Fibroblast of skin of right biceps (primary cell): ENCODE measurements around the gene FNDC7.
"Not testable (repeated sequence)": the region's sequence is repeated elsewhere in the genome, so short reads cannot be mapped to it uniquely, and the experiment has no call there.

Experiments
- DNase-seq: peaks from one replicate; pipeline ENCODE4 v3.0.0-alpha.2; 2013

FNDC7 gene

GRCh38 chr1:108745980-108746381 is 33.3 kb downstream of the FNDC7 start:
- DNase-seq, result no peak

GRCh38 chr1:108746382-108747170 is 33.9 kb downstream of the FNDC7 start, which contains the start of gene STXBP3:
TSS of gene STXBP3 (plus strand) at chr1:108746674. CDS start at chr1:108746738, 64 bp downstream.
- DNase-seq, result peak; percentile 97

GRCh38 chr1:108747171-108747850 is 34.6 kb downstream of the FNDC7 start:
- DNase-seq, result peak; percentile 82

GRCh38 chr1:108747898-108748297 is 35.2 kb downstream of the FNDC7 start:
- DNase-seq, result no peak

- DNase-seq, result no peak
Observed at GRCh38 chr1:108749081-108749480, 36.4 kb downstream of the FNDC7 start.

GRCh38 chr1:108750476-108751181 is 37.9 kb downstream of the FNDC7 start:
- DNase-seq, result no peak

- DNase-seq, result no peak
Observed at GRCh38 chr1:108753363-108753762, 40.7 kb downstream of the FNDC7 start.

- no peak for DNase-seq
Observed at GRCh38 chr1:108758796-108759195, 46.1 kb downstream of the FNDC7 start.

- no peak for DNase-seq
Observed at GRCh38 chr1:108767115-108767514, 54.4 kb downstream of the FNDC7 start.

GRCh38 chr1:108767708-108768107 is 55.0 kb downstream of the FNDC7 start:
- no peak for DNase-seq

GRCh38 chr1:108777839-108778238 is 65.1 kb downstream of the FNDC7 start:
- DNase-seq, result no peak

- DNase-seq, result no peak
Observed at GRCh38 chr1:108779455-108779854, 66.7 kb downstream of the FNDC7 start.

GRCh38 chr1:108780937-108781574 is 68.3 kb downstream of the FNDC7 start:
- DNase-seq, result no peak

GRCh38 chr1:108781575-108781944 is 68.9 kb downstream of the FNDC7 start:
- DNase-seq, result not testable (repeated sequence)

- no peak for DNase-seq
Observed at GRCh38 chr1:108785264-108785663, 72.6 kb downstream of the FNDC7 start.

GRCh38 chr1:108785880-108786279 is 73.2 kb downstream of the FNDC7 start:
- DNase-seq, result no peak

GRCh38 chr1:108791790-108792189 is 79.1 kb downstream of the FNDC7 start:
- DNase-seq, result no peak
